Neuronal stem cell (in vitro differentiated cells): ENCODE results near the gene OSTN.

ENCODE experiments used
- DNase-seq: peaks from one replicate; pipeline ENCODE4 v3.0.0-alpha.2; 2013; ENCODE audit warnings: low spot score
- H2AFZ ChIP-seq: one replicate; pipeline ENCODE4 v1.6.1; 2013; ENCODE audit warnings: mild to moderate bottlenecking, low read length, inconsistent platforms
- H2AK5ac ChIP-seq: 2 replicates; pipeline ENCODE4 v1.6.1; 2013; ENCODE audit warnings: low read depth, mild to moderate bottlenecking, inconsistent platforms, low read length, moderate library complexity, mixed read lengths
- H2BK120ac ChIP-seq: 2 replicates; pipeline ENCODE4 v1.6.1; 2013; ENCODE audit warnings: low read depth, mild to moderate bottlenecking, inconsistent platforms, low read length, moderate library complexity, mixed read lengths
- H2BK12ac ChIP-seq: one replicate; pipeline ENCODE4 v1.6.1; 2013; ENCODE audit warnings: low read length, inconsistent platforms
- H2BK15ac ChIP-seq: 2 replicates; pipeline ENCODE4 v1.6.1; 2013; ENCODE audit warnings: mild to moderate bottlenecking, low read length, inconsistent platforms, mixed read lengths
- H2BK5ac ChIP-seq: one replicate; pipeline ENCODE4 v1.6.1; 2013; ENCODE audit warnings: inconsistent platforms, mild to moderate bottlenecking, low read length, moderate library complexity
- H3K14ac ChIP-seq: one replicate; pipeline ENCODE4 v1.6.1; 2013; ENCODE audit warnings: low read length, inconsistent platforms
- H3K18ac ChIP-seq: 2 replicates; pipeline ENCODE4 v1.6.1; 2013; ENCODE audit warnings: low read length, inconsistent platforms
- H3K23ac ChIP-seq: 2 replicates; pipeline ENCODE4 v1.6.1; 2013; ENCODE audit warnings: low read depth, mild to moderate bottlenecking, mixed read lengths, low read length, inconsistent platforms; ENCODE audit not compliant: poor library complexity
- H3K27ac ChIP-seq: replicated peaks from 3 replicates; pipeline ENCODE4 v1.5.1; 2013; ENCODE audit warnings: low read length, inconsistent platforms
- H3K27me3 ChIP-seq, 3 experiments: 2 replicates each; pipeline ENCODE4 v1.6.1; 2013; ENCODE audit warnings: low read length in 3 of 3, mild to moderate bottlenecking in 2 of 3, inconsistent platforms in 1 of 3, low read depth in 1 of 3, mixed read lengths in 1 of 3, moderate library complexity in 1 of 3; ENCODE audit not compliant: control insufficient read depth in 3 of 3, insufficient read depth in 3 of 3
- H3K36me3 ChIP-seq, 2 donors: replicated peaks in 1 of 2; 2 replicates each; pipeline ENCODE4 v1.6.1; 2013; ENCODE audit warnings: low read length in 2 of 2; ENCODE audit not compliant: control insufficient read depth in 2 of 2, insufficient read depth in 2 of 2
- H3K4ac ChIP-seq: 2 replicates; pipeline ENCODE4 v1.6.1; 2013; ENCODE audit warnings: inconsistent platforms, mild to moderate bottlenecking, low read length, moderate library complexity
- H3K4me1 ChIP-seq, 2 donors: 1 replicate in 1 of 2; 2 replicates in 1 of 2; pipeline ENCODE4 v1.6.1; 2013; ENCODE audit warnings: low read length in 2 of 2, low read depth in 1 of 2; ENCODE audit not compliant: control insufficient read depth in 2 of 2, insufficient read depth in 1 of 2
- H3K4me2 ChIP-seq: one replicate; pipeline ENCODE4 v1.6.1; 2013; ENCODE audit warnings: mild to moderate bottlenecking, low read length, inconsistent platforms; ENCODE audit not compliant: insufficient read depth, poor library complexity, severe bottlenecking
- H3K4me3 ChIP-seq, 2 donors: 2 replicates each; pipeline ENCODE4 v1.5.1; 2013; ENCODE audit warnings: low read length in 2 of 2, mild to moderate bottlenecking in 2 of 2, inconsistent platforms in 1 of 2, moderate library complexity in 1 of 2
- H3K79me1 ChIP-seq: one replicate; pipeline ENCODE4 v1.6.1; 2013; ENCODE audit warnings: low read depth, mild to moderate bottlenecking, inconsistent platforms, low read length, moderate library complexity
- H3K9ac ChIP-seq: one replicate; pipeline ENCODE4 v1.6.1; 2013; ENCODE audit warnings: mild to moderate bottlenecking, low read depth, low read length, inconsistent platforms; ENCODE audit not compliant: poor library complexity
- H3K9me3 ChIP-seq, 2 donors: replicated peaks in 1 of 2; 2 replicates each; pipeline versions ENCODE3 to v1.6.1; 2013; ENCODE audit warnings: low read length in 2 of 2, mild to moderate bottlenecking in 2 of 2, inconsistent platforms in 1 of 2, low read depth in 1 of 2, mixed read lengths in 1 of 2, moderate library complexity in 1 of 2; ENCODE audit not compliant: control insufficient read depth in 2 of 2, insufficient read depth in 1 of 2
- H4K8ac ChIP-seq: one replicate; pipeline ENCODE4 v1.6.1; 2013; ENCODE audit warnings: low read depth, mild to moderate bottlenecking, inconsistent platforms, low read length, moderate library complexity
- H4K91ac ChIP-seq: one replicate; pipeline ENCODE4 v1.6.1; 2013; ENCODE audit warnings: low read length, low read depth, mild to moderate bottlenecking, inconsistent platforms; ENCODE audit not compliant: poor library complexity
- WGBS, 2 donors: extraction: QIAGEN DNeasy Blood & Tissue Kit; methylation state at CpG; one replicate each; pipeline ENCODE4 v1.1.7; 2013; ENCODE audit warnings: missing lambda C conversion rate in 2 of 2, mixed read lengths in 1 of 2; ENCODE audit not compliant: insufficient read length in 2 of 2, insufficient replicate concordance in 1 of 2; ENCODE audit errors: extremely low coverage in 2 of 2; 5-methylcytosine and 5-hydroxymethylcytosine counted together

Gene OSTN

GRCh38 chr3:191238321-191238817 lies 39.3 kb downstream of the OSTN start:
- DNase-seq = no peak
- H2BK120ac ChIP-seq = no peak overlapping the region
- H3K4me1 ChIP-seq = peaks cover 5 to 16% of the 10 kb centered on the region in 2 donors
- WGBS, 2 donors = no CpG with 5 or more reads among the region's 4 CpGs
- H3K27ac ChIP-seq = no peak overlapping the region
- peak overlapping the region; percentile 53 for H2AFZ ChIP-seq
- H2BK15ac ChIP-seq = no peak overlapping the region
- H3K18ac ChIP-seq = no peak overlapping the region
- no peak overlapping the region for H3K14ac ChIP-seq
- no peak overlapping the region for H4K8ac ChIP-seq
- H2BK12ac ChIP-seq = no peak overlapping the region
- H4K91ac ChIP-seq = no peak overlapping the region
- H3K4me3 ChIP-seq = no peak overlapping the region
- no peaks in the 10 kb centered on the region for H3K27me3 ChIP-seq
- H3K23ac ChIP-seq = no peak overlapping the region
- no peaks in the 10 kb centered on the region for H3K9me3 ChIP-seq
- H3K79me1 ChIP-seq = no peaks in the 10 kb centered on the region
- no peak overlapping the region for H3K4ac ChIP-seq
- no peak overlapping the region for H2AK5ac ChIP-seq
- no peaks in the 10 kb centered on the region for H3K36me3 ChIP-seq
- no peak overlapping the region for H2BK5ac ChIP-seq
- no peak overlapping the region for H3K9ac ChIP-seq
- H3K4me2 ChIP-seq = no peak overlapping the region

GRCh38 chr3:191239407-191240031 lies 40.5 kb downstream of the OSTN start:
- Histone ChIP-seq H3K27me3 (no peaks in the 10 kb centered on the region), H4K8ac (no peak overlapping the region), H4K91ac (no peak overlapping the region), H2BK120ac (no peak overlapping the region), H2BK15ac (no peak overlapping the region), H3K4ac (no peak overlapping the region), H2AK5ac (no peak overlapping the region), H3K79me1 (no peaks in the 10 kb centered on the region), H3K9ac (no peak overlapping the region), H3K4me2 (no peak overlapping the region), H3K9me3 (no peaks in the 10 kb centered on the region), H2BK5ac (no peak overlapping the region), H3K14ac (no peak overlapping the region), H3K27ac (no peak overlapping the region), H3K4me1 (peaks cover 5 to 16% of the 10 kb centered on the region in 2 donors), H2AFZ (no peak overlapping the region), H3K23ac (no peak overlapping the region), H3K18ac (no peak overlapping the region), H3K36me3 (no peaks in the 10 kb centered on the region), H2BK12ac (no peak overlapping the region), H3K4me3 (no peak overlapping the region)
- WGBS, 2 donors = no CpG with 5 or more reads among the region's 1 CpG
- DNase-seq = no peak

- peaks cover 3 to 12% of the 10 kb centered on the region in 2 donors for H3K4me1 ChIP-seq
- H3K9me3 ChIP-seq = no peaks in the 10 kb centered on the region
- no peak overlapping the region for H3K14ac ChIP-seq
- no peaks in the 10 kb centered on the region for H3K79me1 ChIP-seq
- H3K9ac ChIP-seq = no peak overlapping the region
- no peak overlapping the region for H2BK12ac ChIP-seq
- no peak overlapping the region for H3K4me2 ChIP-seq
- no peak overlapping the region for H2AK5ac ChIP-seq
- no peak overlapping the region for H2BK120ac ChIP-seq
- H3K27me3 ChIP-seq = no peaks in the 10 kb centered on the region
- H3K4ac ChIP-seq = no peak overlapping the region
- no peak overlapping the region for H2AFZ ChIP-seq
- H2BK15ac ChIP-seq = no peak overlapping the region
- H3K27ac ChIP-seq = no peak overlapping the region
- no peak overlapping the region for H3K18ac ChIP-seq
- WGBS, 2 donors = no CpG with 5 or more reads among the region's 5 CpGs
- DNase-seq = no peak
- no peaks in the 10 kb centered on the region for H3K36me3 ChIP-seq
- H3K23ac ChIP-seq = no peak overlapping the region
- H2BK5ac ChIP-seq = no peak overlapping the region
- H3K4me3 ChIP-seq = no peak overlapping the region
- H4K91ac ChIP-seq = no peak overlapping the region
- H4K8ac ChIP-seq = no peak overlapping the region
Measured at GRCh38 chr3:191240486-191240885, 41.4 kb downstream of the OSTN start.

GRCh38 chr3:191244242-191244867 lies 45.3 kb downstream of the OSTN start:
- no peak overlapping the region for H3K18ac ChIP-seq
- H2BK15ac ChIP-seq = no peak overlapping the region
- WGBS, 2 donors = no CpG with 5 or more reads among the region's 2 CpGs
- no peak overlapping the region for H4K91ac ChIP-seq
- H2BK5ac ChIP-seq = no peak overlapping the region
- no peak overlapping the region for H2AK5ac ChIP-seq
- no peak overlapping the region for H3K4me3 ChIP-seq
- no peaks in the 10 kb centered on the region for H3K36me3 ChIP-seq
- no peaks in the 10 kb centered on the region for H3K9me3 ChIP-seq
- H3K27me3 ChIP-seq = no peaks in the 10 kb centered on the region
- H3K4me1 ChIP-seq = no peaks in the 10 kb centered on the region
- H3K27ac ChIP-seq = no peak overlapping the region
- no peak overlapping the region for H3K9ac ChIP-seq
- H2AFZ ChIP-seq = no peak overlapping the region
- no peak overlapping the region for H2BK12ac ChIP-seq
- no peak for DNase-seq
- H3K4ac ChIP-seq = no peak overlapping the region
- no peak overlapping the region for H2BK120ac ChIP-seq
- no peak overlapping the region for H4K8ac ChIP-seq
- H3K14ac ChIP-seq = no peak overlapping the region
- H3K4me2 ChIP-seq = no peak overlapping the region
- H3K79me1 ChIP-seq = no peaks in the 10 kb centered on the region
- H3K23ac ChIP-seq = no peak overlapping the region
